Measurements from ENCODE around the gene LZTR1.

DNA sequence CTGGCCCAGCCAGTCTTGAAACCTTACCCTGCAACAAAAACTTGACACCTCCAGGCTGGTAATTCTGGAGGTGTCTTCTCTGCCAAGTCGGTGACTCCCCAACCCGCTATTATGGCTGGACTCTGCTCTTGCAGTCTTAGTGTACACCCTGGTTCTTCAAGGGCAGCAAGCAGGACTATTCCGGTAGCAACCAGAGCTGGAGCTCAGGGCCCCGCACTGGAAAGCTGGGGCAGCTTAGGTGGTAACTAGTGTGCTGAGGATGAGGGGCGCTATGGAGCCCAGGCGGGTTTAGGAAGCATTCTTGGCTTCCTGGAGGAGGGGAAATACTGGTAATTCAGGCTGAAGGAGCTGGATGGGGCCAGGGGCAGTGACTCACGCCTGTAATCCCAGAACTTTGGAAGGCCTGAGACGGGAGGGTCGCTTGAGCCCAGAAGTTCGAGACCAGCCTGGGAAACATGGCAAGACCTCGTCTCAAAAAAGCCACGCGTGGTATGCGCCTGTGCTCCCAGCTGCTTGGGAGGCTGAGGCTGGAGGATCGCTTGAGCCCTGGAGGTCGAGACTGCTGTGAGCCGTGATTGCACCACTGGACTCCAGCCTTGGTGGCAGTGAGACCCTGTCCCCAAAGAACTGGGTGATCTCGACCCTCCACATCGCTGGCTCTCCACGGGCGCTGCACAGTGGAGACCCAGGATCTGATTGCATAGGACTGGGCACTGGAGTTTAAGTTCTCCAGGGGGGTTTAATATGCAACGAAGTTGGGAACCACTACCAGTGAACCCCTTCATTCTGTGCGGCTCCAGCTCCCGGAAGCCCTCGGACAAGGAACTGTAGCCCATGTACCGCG, 25.6 kb upstream of the LZTR1 start:
- TF ChIP-seq, protein P1, sequence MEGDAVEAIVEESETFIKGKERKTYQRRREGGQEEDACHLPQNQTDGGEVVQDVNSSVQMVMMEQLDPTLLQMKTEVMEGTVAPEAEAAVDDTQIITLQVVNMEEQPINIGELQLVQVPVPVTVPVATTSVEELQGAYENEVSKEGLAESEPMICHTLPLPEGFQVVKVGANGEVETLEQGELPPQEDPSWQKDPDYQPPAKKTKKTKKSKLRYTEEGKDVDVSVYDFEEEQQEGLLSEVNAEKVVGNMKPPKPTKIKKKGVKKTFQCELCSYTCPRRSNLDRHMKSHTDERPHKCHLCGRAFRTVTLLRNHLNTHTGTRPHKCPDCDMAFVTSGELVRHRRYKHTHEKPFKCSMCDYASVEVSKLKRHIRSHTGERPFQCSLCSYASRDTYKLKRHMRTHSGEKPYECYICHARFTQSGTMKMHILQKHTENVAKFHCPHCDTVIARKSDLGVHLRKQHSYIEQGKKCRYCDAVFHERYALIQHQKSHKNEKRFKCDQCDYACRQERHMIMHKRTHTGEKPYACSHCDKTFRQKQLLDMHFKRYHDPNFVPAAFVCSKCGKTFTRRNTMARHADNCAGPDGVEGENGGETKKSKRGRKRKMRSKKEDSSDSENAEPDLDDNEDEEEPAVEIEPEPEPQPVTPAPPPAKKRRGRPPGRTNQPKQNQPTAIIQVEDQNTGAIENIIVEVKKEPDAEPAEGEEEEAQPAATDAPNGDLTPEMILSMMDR (conservative IDR thresholded peaks at IDR 0.05; ENCODE audit: low read depth, low read length), result no peak
- no peak for TF ChIP-seq EZH2 (IDR thresholded peaks at IDR 0.05; ENCODE audit: borderline replicate concordance, low read depth, low read length, poor library complexity, severe bottlenecking)

Data from A673 (cell line).